Renal pelvis (tissue), 4 donors: Measurements from ENCODE around the gene TAF15. TPM values are rescaled to one million over a fixed set of nuclear protein-coding genes. Genes with fewer than 3 reads are reported as not detected.

Experiments used
- DNase-seq: peaks from one replicate; pipeline ENCODE4 v3.0.0-alpha.2; 2013
- polyA plus RNA-seq, 3 donors: library from polyadenylated mRNA; unstranded; fragments of 120-200 nt; gene quantifications; one replicate each; pipeline ENCODE4 v1.2.1, GENCODE V29; 2013; ENCODE audit not compliant: insufficient read length in 3 of 3

The TAF15 gene
- polyA plus RNA-seq, 3 donors, result 208 to 284 (median 226) TPM

DNA sequence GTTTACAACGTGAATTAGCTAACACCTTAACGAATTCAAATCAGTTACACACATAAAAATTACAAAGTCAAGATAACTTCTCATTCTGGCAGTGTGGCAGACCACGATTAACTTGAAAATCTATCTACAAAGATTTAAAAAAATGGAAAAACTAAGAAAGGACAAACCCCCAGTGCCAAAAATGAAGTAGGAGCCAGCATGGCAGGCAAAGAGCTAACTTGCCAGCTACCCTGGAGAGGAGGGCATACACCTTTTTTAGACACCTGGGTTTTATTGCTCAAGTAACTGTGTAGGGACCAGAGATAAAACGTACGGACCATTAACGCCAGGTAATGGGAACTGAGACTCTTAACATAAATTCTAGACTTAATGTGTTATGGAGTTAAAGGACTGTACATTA is 2.5 kb downstream of the TAF15 start:
- no peak for DNase-seq

DNA sequence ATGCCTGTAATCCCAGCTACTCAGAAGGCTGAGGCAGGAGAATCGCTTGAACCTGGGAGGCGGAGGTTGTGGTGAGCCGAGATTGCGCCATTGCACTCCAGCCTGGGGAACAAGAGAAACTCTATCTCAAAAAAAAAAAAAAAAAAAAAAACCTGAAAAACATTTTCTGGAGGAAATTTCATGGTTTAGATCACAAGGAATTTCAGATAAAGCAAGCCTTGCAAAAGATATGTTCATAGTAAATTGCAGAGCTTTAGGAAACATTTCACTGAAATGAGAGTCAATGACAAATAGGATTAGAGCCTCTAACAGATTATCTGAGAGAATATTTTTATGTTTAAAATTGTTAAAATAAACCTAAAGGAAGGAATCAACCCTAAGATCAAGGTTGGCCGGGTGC is 3.2 kb downstream of the TAF15 start:
- no peak for DNase-seq

DNA sequence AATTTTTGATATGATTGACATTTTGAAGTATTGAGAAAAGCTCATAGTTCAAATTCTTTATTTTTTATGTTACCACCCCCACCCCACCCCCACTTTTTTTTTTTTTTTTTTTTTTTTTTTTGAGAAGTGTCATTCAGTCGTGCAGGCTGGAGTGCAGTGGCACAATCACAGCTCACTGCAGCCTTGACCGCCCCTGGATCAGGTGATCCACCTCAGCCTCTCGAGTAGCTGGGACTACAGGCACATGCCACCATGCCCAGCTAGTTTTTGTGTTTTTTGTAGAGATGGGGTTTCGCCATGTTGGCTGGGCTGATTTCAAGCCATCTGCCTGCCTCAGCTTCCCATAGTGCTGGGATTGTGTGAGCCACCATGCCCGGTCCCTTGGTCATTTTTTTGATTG is 7.4 kb downstream of the TAF15 start:
- DNase-seq, result no peak

DNA sequence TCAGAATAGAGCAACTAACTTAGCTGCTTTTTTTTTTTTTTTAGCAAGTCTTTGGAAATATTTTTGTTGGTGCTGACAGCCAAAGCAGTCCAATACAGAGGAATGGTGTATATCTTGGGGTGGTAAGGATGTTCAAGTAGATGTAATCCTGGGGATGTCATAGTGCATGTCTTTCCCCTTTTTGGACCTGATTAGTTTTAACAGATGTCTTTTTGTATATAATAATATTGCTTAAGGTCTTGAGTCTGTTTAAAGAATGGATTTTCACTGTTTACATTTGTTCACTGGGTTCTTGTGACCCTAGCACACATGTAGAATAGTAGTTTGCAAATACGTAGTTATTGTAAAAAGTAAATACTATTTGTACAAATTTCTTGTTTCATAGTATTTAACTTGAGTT is 7.9 kb downstream of the TAF15 start:
- DNase-seq, result no peak

DNA sequence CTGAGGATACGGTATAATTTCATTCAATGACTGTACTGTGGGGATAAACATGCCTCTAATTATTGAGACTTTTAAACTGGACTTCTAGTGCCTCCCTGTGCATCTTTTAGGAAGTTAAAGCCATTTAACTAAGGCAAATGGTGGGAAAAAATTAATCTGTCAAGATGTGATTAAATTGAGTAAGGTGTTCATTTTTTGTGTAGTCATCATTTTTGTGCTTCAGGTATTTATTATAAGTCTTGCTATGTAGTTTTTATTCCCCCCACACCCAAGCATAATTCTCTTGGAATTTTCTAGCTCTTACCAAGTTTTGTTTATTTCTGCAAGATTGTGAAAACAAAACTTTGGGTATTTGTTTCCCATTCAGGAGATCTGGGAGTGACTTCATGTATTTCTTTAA is 10.2 kb downstream of the TAF15 start:
- DNase-seq, result no peak

DNA sequence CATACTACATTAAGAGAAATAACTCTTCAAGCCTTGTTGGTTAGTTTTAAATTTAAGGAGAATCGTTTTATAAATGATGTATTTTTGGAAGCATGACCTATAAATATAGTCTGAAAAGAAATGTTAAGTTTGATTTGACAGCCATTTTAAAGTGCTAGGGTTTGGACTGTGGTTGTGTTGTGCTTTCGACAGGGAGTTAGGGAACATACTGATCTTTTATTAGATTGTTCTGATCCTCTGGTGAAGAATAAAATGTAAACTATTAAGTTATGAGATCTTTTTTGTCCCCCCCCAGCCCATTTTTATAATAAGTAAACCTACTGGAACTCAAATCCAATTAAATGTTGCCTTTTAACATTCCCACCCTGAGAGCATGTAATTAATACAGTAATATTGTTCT is 12.0 kb downstream of the TAF15 start:
- no peak for DNase-seq

DNA sequence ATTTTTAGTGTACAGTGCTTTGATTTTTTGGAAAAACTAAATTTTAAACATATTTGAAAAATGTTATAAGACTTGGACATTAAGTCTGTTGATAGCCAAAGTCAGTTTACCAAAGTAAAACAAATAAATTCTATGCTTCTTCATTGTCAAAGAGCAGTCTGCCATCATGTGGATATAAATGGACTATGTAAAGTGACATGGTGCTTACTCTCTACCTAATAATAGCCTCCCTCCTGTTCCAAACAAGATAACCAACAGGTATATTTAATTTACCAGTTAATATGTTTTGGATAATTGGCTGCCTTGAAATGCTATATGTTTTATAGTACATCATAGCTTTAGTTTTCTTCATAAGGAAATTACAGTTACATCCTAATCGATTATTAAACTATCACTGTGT is 15.9 kb downstream of the TAF15 start:
- no peak for DNase-seq

DNA sequence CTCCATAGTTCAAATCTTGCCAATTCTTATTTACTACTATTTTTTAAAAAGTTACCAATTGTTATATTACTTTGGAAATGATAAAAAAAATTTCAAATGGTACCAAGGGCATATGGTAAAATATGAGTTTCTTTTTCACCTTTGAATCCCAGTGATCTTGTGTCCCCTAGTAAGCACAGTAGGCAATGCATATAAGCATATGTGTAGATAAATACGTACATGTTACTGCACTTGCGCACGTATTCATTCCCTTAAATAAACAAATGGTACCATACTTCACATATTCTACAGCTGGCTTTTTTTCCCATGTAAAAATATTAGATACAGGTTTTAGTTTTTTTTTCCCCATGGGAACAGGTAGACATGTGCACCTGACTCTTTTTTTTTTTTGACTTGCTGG is 31.8 kb downstream of the TAF15 start:
- DNase-seq, result no peak

DNA sequence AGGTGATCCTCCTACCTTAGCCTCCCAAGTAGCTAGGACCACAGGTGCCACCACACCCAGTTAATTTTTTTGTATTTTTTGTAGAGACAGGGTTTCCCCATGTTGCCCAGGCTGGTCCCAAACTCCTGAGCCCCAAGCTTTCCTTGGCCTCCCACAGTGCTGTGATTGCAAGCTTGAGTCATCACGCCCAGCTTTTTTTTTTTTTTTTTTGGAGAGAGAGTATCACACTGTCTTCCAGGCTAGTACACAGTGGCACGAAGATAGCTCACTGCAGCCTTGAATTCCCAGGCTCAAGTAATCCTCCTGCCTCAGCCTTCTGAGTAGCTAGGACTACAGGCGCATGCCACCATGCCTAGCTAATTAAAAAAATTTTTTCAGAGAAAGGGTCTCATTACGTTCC is 32.2 kb downstream of the TAF15 start:
- no peak for DNase-seq

DNA sequence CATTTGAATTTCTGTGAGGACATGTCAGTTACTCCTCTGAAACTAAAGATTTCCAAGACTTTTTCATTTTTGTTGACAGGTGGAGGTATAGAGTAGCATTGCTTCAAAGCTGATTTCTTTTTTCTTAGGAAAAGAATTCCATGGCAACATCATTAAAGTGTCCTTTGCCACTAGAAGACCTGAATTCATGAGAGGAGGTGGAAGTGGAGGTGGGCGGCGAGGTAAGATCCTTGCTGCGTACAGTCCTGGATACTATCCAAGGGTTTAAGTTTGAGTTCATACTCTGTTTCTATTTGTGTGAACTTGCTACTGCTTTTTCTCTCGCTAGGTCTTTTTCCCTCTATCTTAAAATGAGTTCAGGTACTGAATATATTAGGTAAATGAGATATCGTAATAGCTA is 33.0 kb downstream of the TAF15 start:
- DNase-seq, result no peak

DNA sequence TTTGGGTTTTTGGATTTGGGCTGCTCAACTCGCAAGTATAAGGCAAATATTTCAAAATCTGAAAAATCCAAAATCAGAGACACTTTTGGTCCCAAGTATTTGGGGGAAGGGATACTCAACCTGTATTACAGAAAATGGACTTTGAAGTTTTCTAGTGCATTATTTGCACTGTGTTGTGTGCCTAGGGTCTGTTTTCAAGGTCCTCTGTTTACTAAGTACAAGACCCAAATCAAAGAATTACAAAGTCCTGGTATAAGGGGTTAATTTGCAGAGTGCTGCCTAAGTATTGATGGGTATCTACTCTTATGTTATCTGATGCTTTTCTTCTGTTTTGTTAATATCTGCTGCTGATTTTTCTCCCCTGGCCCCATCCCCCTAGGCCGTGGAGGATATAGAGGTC is 34.4 kb downstream of the TAF15 start:
- DNase-seq, result no peak

DNA sequence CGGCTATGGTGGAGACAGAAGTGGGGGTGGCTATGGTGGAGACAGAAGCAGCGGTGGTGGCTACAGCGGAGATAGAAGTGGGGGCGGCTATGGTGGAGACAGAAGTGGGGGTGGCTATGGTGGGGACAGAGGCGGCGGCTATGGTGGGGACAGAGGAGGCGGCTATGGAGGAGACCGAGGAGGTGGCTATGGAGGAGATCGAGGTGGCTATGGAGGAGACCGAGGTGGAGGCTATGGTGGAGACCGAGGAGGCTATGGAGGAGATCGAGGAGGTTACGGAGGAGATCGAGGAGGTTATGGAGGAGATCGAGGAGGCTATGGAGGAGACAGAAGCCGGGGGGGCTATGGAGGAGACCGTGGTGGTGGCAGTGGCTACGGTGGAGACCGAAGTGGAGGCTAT is 35.3 kb downstream of the TAF15 start:
- DNase-seq, result no peak

DNA sequence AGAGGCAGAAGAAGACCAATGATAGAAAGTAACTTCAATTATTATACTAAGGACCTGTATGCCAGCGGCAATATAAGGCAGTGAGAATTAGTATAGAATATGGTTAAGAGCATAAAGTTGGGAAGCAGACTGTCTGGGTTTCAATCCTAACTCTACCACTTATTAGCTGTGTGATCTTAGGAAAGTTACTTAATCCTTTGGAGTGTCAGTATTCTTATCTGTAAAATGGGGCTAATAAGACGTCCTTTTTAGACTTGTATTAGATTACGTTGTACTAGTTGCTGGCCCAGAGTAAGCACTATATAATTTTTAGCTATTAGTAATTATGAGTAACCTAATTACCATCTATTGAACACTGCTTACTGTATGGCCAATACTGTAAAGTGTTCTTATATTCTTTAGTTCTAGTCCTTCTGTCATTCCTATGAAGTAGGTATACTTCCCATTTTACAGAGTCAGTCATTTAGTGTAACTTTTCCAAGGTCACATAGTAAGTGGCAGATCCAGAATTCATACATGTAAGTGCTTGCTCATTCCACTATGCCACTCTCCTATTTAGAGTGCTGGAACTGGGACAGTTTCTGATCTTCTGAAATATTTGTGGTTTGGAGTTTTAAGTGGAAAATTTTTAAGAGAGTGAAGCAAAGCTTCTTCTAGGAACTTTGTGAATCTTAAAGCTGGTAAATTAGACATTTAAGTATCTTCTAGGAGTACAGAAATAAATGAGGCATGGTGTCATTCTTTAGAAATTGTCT is 36.9 kb downstream of the TAF15 start:
- DNase-seq, result no peak

DNA sequence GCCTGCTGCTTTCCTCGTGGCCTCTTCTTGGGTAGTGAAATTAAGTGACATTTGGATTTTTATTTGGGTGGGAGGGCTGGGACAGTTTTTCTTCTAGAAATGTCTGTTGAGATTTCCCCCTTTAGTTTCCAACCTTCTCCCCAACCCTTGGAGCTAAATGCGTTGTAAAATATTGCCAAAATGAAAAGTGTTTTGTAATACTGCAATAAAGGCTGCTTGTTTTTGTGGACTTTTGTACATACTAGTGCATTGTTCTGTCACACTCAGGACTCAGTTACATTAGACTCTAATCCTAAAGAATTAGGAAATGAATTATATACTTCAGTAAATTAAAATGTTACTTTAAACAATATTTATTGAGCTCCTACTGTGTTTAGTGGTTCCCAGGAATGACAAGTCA is 37.7 kb downstream of the TAF15 start:
- DNase-seq, result no peak

DNA sequence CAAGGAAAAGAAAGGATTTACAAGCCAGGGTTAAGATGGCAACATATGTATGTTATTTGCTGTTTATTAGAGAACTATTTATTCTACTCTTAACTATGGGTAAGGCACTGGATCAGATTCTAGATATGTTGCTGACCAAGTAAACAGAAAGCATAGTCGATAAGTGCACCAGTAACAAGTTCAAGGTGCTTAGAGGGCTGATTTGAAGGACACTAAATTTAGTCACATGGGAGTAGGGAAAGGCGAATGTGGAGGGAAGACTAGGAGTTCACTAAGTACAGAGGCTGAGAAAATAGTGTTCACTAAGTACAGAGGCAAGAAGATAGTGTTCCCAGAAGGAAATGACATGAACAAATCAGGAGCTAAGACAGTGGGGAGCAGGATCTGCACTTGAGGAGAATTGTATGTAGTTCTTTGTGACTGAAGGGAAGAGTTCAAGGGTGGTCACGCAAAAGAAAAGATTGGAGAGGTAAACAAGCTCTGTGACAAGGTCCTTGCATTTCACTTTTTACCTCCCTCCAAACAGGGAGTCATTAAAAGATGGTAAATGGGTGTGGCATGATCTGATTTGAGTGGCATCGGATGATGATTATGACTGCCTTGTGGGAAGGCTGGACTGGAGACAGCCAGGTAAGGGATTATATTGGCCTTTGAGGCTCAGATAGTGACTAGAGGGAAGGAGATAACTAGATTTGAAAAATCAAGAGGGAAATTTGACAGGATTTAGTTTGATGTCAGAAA is 38.5 kb downstream of the TAF15 start:
- DNase-seq, result no peak

DNA sequence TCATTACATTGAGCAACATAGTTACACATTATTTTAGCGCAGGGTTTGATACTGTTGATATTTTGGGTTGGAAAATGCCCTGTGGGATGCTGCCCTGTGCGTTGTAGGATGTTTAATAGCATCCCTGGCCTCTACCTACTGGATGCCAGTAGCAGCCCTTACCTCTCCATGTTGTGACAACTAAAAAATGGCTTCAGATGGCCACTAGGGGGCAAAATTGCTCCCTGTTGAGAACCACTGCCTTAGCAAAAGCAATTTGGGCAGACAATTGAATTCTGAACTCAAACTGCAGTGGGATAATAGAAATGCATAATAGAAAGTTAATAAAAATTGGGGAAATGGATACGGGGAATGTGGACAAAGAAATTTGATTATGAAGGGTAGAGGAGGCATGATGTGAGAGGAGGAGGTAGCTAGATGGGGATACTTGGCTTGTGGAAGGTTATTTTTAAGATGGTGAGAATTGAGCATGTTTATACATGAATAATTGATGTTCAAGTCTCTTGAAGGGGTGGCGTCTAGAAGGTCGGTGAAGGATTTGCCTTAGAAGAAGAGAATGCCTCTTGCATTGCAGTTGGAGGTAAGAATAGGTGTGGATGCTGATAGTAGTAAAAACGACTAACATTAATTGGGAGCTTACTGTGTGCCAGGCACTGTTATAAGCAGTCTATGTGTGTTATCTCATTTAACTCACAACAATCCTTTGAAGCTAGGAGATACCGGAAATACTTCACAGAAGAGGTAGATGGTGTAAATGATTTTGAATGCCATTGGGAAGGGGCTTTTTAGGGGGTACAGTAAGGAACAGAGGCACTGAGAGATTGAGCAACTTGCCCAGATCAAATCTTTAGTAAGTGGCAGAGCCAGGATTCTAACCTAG is 40.4 kb downstream of the TAF15 start:
- peak; percentile 60 for DNase-seq

DNA sequence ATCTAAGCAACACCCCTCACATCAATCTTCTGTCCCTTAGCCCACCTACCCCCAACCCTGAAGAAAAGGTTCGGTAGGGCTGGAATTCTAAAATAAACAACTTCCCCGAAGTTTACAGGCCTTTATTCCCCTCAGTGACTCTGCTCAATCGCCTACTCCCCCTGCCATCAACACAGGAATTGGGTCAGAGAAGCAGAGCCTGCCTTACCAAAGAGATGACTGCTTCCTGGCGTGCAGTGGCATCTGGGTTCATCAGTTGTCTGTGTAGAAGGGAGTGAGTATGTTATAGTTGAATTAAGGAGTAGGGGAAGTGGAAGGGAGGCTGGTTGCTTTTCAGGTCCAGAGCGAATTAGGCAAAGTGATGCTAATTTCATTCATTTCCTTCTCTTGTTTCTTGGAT is 46.7 kb downstream of the TAF15 start:
- DNase-seq, result no peak

DNA sequence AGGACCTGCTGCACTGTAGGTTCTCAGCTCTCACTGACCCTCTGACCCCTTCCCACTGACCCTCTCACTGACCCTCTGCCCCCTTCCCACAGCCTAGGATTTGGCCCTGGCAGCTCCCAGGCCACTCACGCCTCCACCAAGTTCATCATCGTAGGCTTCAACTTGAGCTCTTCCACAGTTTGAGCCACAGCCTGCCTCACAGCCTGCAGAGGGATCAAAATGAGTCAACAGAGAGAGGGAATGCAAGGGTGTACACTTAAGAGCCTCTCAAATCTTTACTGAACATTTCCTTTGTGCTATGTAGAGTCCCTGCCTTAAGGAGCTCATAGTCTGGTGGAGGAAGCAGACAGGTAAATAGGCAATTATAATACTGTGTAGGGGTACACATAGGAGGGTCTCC is 47.3 kb downstream of the TAF15 start:
- no peak for DNase-seq

DNA sequence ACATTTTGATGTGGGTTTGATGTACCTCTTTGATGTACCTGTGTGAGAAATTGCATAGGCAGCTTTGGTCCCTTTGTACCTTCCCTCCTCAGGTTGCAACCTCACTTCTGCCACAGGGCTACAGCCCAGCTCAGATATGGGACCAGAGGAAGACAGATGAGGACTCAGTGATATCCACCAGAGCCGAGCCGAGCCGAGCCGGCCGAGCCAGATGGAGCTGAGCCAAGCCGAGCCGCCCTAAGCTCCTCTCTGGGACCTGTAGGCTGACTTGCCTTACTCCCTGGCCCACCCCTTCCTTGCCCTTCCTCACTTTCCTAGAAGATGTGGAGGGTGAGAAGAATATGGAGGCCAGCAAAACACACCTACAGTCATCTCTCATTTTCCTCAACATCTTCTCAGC is 55.6 kb downstream of the TAF15 start:
- no peak for DNase-seq

DNA sequence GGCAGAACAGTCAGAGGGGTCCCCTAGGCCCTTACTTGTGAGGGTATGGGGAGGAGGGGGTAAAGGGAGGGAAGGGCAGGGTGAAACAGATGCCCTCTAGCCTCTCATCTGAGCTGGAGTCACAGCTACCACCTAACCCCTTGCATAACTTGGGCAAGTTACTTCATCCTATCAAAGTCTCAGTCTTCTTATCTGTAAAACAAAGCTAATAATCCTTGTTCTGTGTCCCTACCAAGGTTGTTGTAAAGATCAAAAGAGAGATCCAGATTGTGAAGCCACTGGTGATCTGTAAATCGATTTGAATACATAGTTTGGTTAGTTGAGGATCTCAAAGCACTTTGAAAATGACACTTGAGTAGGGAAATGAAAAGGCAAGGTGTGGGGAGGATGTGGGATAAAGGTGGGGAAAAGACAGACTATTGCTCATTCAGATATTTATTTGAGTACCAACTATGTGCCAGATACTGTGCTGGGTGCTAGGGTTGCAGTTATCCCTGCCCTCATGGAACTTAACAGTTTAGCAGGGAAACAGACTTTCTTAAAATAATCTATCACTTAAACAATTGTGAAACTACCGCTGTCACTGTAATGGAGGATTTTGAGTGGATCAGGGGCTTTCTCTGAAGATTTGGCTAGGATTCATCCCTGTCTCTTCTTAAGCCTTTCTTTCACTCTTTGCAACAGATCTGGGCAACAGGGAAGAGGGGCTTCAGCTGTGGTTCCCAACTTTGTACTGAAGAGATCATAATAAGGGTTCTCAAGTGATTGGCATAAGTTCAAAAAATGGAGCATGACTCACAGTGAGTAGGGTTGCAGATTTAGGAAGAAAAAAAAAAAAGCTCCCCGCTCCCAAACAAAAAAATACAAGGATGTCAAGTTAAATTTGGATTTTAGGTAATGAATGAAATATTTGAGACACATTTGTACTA is 56.4 kb downstream of the TAF15 start:
- DNase-seq, result no peak

DNA sequence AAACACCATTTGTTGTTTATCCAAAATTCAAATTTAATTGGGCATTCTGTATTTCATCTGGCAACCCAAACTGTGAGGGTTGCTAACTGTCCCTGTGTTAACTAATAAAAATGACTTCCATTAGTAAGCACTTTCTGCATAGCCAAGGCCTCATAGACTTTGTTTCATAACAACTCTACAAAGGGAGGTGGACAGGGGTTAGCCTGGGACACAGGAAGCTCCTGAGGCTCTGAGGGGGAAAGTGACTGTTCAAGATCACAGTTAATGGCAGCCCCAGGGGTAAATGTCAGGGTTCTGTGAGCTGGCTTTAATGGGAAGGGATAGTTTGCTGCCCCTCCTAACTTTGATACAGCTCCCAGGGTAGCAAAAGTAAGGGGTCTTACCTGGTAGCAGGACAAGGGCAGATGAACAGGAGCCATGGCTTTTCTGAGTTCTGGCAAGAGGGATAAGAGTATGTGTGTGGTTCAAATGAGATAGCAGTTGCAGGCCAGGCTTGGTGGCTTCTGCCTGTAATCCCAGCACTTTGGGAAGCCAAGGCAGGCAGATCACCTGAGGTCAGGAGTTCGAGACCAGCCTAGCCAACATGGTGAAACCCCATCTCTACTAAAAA is 57.2 kb downstream of the TAF15 start:
- no peak for DNase-seq
